Myocyte (in vitro differentiated cells): Measurements from ENCODE around the gene PLOD3. TPM values are rescaled to one million over a fixed set of nuclear protein-coding genes. Genes with fewer than 3 reads are reported as not detected.

ENCODE experiments used
- DNase-seq: peaks from one replicate; pipeline ENCODE4 v3.0.0-alpha.2; 2012; ENCODE audit warnings: low read depth
- total RNA-seq: library from RNA; depleted of rRNA; stranded (reverse); fragments of >200 nt; gene quantifications from 2 replicates; pipeline ENCODE4 v1.2.3, GENCODE V29; 2014

PLOD3 gene
- total RNA-seq, 1 donor from 2014 or later: 60.8 TPM

GRCh38 chr7:101186194-101186593, 31.2 kb downstream of the PLOD3 start:
- DNase-seq: no peak

GRCh38 chr7:101185258-101185839, 32.0 kb downstream of the PLOD3 start:
- DNase-seq: peak; percentile 60

- no peak for DNase-seq
Measured at GRCh38 chr7:101180130-101180755, 37.1 kb downstream of the PLOD3 start, which contains the start of gene NAT16. Gene NAT16 (minus strand): TSS chr7:101180293. CDS start chr7:101174807, 5,486 bp downstream.

DNA sequence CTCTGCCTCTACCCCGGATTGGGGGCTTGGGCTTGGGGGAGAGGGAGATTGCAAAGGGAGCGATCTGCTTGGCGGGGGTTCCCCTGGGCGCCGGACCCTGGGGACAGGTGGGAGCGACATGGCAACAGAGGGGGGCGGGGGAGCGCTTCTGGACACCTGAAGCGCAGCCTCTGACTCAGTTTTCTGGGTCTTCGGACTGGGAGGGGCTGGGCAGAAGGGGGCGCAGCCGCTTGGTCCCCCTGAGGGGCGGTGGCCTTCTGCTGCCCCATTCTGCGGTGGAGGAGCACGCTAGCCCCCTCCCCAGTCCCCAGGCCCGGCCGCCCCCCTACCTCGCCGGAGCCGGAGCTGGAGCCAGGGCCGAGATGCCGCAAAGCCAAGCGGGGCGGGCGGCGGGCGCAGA, 37.7 kb downstream of the PLOD3 start:
- no peak for DNase-seq

DNA sequence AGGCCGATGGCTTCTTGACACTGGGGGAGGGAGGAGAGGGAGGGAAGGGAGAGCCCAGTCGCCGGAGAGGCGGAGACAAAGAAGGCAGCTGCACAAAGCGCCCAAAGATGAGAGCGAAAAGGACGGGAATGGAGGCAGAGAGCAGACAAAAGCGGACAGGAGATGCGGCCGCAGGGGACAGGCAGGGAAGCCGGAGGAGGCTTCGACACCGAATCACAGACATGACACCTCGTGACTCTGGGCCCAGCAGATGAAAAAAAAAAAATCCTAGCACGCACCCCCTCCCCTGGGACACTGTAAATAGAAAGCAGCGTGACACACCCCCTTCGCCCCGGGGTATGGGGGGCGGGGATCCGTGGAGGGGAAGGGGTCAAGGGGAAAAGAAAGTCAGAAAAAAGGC, 38.3 kb downstream of the PLOD3 start:
- peak; percentile 47 for DNase-seq

DNA sequence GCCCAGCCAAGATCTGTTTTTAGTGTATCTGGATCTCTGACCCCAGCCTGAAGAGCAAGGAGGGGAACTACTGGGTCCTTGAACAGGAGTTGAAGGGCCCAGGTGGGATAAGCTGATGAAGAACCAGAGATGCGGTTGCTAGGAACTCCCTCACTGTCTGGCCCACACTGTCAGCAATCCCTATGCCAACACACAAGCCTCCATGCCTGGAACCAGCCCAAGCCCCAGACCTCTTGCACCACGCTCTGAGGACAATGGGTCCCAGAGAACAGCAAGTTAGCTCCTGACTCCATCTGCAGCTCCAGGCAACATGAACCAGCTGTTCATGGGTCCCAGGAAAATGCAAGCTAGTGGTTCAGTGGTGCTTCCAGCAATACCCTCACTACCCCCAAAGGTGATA, 39.7 kb downstream of the PLOD3 start:
- no peak for DNase-seq

DNA sequence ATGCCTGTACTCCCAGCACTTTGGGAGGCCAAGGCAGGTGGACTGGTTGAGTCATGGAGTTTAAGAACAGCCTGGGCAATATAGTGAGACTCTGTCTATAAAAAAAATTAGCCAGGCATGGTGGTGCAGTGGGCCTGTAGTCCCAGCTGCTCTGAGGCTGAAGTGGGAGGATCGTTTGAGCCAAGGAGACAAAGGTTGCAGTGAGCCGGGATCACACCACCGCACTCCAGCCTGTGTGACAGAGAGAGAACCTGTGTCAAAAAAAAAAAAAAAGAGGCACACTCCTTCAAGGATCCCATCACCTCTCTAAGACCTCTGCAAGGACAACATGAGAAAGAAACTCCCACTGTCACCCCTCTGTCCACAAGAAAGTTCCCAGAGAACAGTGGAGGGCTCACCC, 41.7 kb downstream of the PLOD3 start:
- DNase-seq: no peak

GRCh38 chr7:101174322-101174854, 43.0 kb downstream of the PLOD3 start:
- DNase-seq: no peak

- DNase-seq: peak; percentile 47
Measured at GRCh38 chr7:101173752-101174244, 43.6 kb downstream of the PLOD3 start.

GRCh38 chr7:101172854-101173751, 44.3 kb downstream of the PLOD3 start:
- peak; percentile 91 for DNase-seq

DNA sequence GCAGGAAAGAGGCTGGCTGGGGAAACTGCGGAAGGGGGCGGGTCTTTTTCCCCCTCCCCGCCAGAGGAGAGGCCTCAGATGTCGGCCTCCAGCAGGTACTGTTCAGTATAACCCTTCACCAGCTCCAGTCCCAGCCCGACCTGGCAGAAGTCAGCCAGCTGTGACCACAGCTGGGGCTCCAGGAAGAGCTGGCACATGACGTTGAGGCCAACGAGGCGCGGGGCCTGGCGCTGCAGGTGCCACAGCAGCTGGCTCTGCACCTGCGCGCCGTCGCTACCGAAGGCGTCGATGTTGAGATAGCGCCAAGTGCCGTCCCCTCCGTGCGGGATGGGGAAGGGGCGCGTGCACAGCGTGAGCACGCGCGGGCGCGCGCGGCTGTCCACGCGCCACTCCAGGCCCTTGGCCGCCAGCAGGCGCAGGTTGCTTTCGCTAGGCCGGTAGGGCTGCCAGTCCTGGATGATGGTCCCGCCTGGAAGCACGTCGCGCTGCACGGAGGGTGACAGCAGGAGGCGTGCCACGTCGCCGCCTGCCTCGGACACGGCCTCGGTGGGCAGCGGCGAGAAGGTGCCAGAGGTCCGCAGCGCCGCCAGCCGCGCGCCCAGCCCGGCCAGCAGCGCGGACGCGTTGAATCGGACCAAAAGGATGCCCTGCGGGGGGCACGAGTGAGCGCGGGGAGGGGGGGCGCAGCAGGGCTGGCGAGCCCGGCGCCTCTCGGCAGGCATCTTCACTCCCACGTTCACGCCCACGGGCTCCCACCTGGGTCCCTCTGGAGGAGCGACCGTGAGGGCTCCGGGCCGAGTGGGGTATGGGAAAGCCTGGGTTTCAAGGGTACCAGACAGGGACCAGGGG, 45.2 kb downstream of the PLOD3 start:
- no peak for DNase-seq

DNA sequence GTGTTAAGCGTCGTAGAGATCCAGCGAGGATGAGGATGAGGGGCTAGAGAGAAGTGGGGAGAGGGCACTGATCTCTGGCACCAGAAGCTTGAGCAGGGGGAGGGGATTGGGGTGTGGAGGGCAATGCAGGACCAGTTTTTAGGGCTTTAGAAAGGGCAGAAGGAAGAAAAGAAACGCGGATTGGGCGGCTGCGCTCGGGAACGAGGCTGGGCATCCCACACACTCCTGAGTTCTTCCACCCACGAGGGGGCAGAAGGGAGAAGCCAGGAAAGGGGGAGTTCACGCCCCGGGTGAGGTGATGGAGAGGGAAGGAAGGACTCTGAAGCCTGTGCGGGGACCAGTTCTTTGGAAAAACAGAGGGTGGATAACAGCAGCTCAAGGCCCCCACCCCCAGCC, 45.9 kb downstream of the PLOD3 start:
- no peak for DNase-seq

GRCh38 chr7:101170617-101171441, 46.6 kb downstream of the PLOD3 start:
- peak; percentile 54 for DNase-seq

GRCh38 chr7:101169838-101170551, 47.4 kb downstream of the PLOD3 start:
- peak; percentile 66 for DNase-seq

DNA sequence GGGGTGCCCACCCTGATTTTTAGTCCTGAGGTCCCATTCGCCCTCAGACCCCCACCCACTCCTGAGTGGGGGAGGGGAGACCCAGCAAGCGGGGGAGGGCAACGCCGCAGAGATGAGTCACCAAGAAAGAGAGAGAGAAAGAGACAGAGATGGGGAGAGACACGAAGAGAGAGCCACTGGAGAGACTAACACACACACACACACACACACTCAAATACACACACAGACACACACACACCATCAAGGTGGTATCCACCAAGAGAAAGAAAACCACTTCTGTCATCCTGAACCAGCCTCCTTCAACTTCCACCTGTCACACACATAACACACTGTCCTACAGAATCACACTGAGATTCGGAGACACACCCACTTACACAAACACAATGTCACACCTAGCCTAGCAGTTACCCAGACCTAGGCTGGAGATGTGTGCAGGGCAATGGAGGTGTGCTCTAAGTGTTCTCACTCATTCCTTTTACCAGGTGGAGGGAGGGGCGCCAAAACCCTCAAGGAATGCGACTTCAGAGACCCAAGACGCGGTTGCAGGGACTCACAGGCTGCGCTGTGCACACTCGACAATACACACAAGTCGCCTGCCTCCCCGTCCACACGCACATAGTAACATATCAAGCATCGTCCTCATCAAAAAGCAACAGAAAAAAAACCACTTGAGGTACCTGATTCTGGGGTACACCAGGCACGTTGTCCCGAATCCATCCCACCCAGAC, 48.1 kb downstream of the PLOD3 start:
- no peak for DNase-seq

GRCh38 chr7:101168412-101169049, 48.9 kb downstream of the PLOD3 start:
- DNase-seq: no peak

DNA sequence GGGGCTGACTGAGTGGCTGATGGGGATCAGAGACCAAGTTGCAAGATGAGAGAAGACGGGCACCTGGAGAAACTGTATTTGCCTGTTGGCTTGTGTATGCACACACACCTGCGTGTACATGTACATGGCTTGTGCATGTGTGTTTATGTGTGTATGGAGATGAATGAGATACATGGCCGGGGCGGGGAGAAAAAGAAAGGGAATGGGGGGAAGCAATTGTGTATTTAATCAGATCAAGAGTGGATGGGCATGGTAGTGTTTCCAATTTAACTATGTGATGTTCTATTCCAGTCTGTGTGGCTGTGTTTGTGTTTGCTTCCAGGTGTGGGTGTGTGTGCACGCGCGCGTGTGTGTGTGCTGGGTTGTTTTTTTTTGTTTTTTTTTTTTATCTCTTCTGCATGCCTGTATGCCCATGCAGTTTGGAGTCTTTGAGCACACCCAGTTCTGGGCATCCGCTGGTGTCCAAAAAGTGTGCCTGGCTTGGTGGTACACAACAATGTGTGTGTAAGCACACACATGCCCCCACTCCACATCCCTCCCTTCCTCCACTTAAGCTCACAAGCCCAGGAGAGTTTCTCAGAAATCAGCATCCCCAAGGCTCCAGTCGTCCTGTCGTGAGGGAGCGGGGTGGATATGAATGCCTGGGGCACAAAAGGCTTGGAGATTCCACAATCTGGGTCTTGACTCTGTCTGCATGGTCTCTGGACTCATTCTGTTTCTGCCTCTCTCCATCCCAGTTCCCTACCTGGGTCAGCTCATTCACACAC, 49.6 kb downstream of the PLOD3 start:
- DNase-seq: no peak
